HG02973 (cell line): ENCODE results near the gene SDHC.

ENCODE experiments used
- ATAC-seq: cut with Tn5 transposase; IDR thresholded peaks from one replicate; pipeline ENCODE4 v1.9.1; 2021; ENCODE audit warnings: moderate library complexity; ENCODE audit not compliant: unreplicated experiment

Gene SDHC

GRCh38 chr1:161314201-161314981 lies at the start of gene SDHC:
SDHC (plus strand) TSS chr1:161314381; CDS start chr1:161314406, 25 bp downstream.
- ATAC-seq: peak; percentile 94

- no peak for ATAC-seq
These were observed 48.9 kb upstream of the SDHC start for GRCh38 chr1:161265305-161265704.

GRCh38 chr1:161266202-161266601 lies 48.0 kb upstream of the SDHC start:
- ATAC-seq: no peak

GRCh38 chr1:161266836-161267235 lies 47.3 kb upstream of the SDHC start:
- no peak for ATAC-seq

GRCh38 chr1:161267321-161267720 lies 46.9 kb upstream of the SDHC start:
- no peak for ATAC-seq

GRCh38 chr1:161273402-161273801 lies 40.8 kb upstream of the SDHC start:
- ATAC-seq: no peak

GRCh38 chr1:161274874-161275273 lies 39.3 kb upstream of the SDHC start:
- no peak for ATAC-seq

- no peak for ATAC-seq
These were observed 31.2 kb upstream of the SDHC start for GRCh38 chr1:161282991-161283390.

- ATAC-seq: no peak
These were observed 29.1 kb upstream of the SDHC start for GRCh38 chr1:161285113-161285512.

GRCh38 chr1:161285521-161285920 lies 28.7 kb upstream of the SDHC start:
- no peak for ATAC-seq

- no peak for ATAC-seq
These were observed 26.6 kb upstream of the SDHC start for GRCh38 chr1:161287482-161288054.

GRCh38 chr1:161290779-161291178 lies 23.4 kb upstream of the SDHC start:
- no peak for ATAC-seq

GRCh38 chr1:161297415-161297814 lies 16.8 kb upstream of the SDHC start:
- ATAC-seq: no peak

- ATAC-seq: no peak
These were observed 16.1 kb upstream of the SDHC start for GRCh38 chr1:161298116-161298515.

- ATAC-seq: no peak
These were observed 14.8 kb upstream of the SDHC start for GRCh38 chr1:161299347-161299746.

GRCh38 chr1:161300478-161300877 lies 13.7 kb upstream of the SDHC start:
- ATAC-seq: no peak

GRCh38 chr1:161304927-161305866 lies 9.0 kb upstream of the SDHC start:
- ATAC-seq: no peak

GRCh38 chr1:161305867-161306519 lies 8.2 kb upstream of the SDHC start:
- ATAC-seq: no peak

- ATAC-seq: no peak
These were observed 6.9 kb upstream of the SDHC start for GRCh38 chr1:161307230-161307768.

- no peak for ATAC-seq
These were observed 6.1 kb upstream of the SDHC start for GRCh38 chr1:161307892-161308638.
